HL-60 (cell line): ENCODE results near the gene TOP2A.

Source experiments
- POLR2AphosphoS5 ChIP-seq: IDR thresholded peaks from 2 replicates; pipeline ENCODE4 v1.6.1; 2012; ENCODE audit warnings: low read depth
- TF ChIP-seq, protein P1 (sequence below): IDR thresholded peaks from one replicate; pipeline ENCODE4 v1.5.1; 2011; ENCODE audit warnings: low read length, control low read depth, inconsistent platforms; ENCODE audit not compliant: insufficient read depth
- TF ChIP-seq, protein P2 (sequence below): IDR thresholded peaks from 2 replicates; pipeline ENCODE4 v1.6.1; 2012; ENCODE audit warnings: low read depth; ENCODE audit not compliant: insufficient replicate concordance

DNA sequence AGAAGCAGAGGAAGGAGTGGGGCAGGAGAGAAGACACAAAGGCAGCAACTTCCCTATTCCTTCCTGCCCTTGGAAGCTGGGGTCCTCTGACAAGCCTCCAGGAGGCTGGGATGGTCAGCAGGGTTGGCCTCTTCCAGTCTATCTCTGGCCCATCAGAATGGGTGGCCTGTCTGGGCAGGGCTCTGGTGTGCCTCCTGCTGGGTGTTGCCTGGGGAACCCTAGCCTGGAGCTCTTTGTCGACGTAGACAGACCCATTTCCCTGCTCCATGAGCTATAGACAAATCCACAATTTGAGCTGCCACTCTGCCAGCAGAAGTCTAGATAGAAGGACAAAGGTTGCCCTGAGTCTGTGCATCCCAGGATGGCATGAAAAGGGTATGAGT is 36.9 kb upstream of the TOP2A start:
- TF ChIP-seq, protein P1, sequence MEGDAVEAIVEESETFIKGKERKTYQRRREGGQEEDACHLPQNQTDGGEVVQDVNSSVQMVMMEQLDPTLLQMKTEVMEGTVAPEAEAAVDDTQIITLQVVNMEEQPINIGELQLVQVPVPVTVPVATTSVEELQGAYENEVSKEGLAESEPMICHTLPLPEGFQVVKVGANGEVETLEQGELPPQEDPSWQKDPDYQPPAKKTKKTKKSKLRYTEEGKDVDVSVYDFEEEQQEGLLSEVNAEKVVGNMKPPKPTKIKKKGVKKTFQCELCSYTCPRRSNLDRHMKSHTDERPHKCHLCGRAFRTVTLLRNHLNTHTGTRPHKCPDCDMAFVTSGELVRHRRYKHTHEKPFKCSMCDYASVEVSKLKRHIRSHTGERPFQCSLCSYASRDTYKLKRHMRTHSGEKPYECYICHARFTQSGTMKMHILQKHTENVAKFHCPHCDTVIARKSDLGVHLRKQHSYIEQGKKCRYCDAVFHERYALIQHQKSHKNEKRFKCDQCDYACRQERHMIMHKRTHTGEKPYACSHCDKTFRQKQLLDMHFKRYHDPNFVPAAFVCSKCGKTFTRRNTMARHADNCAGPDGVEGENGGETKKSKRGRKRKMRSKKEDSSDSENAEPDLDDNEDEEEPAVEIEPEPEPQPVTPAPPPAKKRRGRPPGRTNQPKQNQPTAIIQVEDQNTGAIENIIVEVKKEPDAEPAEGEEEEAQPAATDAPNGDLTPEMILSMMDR: no peak
- TF ChIP-seq POLR2AphosphoS5: no peak
- TF ChIP-seq, protein P2, sequence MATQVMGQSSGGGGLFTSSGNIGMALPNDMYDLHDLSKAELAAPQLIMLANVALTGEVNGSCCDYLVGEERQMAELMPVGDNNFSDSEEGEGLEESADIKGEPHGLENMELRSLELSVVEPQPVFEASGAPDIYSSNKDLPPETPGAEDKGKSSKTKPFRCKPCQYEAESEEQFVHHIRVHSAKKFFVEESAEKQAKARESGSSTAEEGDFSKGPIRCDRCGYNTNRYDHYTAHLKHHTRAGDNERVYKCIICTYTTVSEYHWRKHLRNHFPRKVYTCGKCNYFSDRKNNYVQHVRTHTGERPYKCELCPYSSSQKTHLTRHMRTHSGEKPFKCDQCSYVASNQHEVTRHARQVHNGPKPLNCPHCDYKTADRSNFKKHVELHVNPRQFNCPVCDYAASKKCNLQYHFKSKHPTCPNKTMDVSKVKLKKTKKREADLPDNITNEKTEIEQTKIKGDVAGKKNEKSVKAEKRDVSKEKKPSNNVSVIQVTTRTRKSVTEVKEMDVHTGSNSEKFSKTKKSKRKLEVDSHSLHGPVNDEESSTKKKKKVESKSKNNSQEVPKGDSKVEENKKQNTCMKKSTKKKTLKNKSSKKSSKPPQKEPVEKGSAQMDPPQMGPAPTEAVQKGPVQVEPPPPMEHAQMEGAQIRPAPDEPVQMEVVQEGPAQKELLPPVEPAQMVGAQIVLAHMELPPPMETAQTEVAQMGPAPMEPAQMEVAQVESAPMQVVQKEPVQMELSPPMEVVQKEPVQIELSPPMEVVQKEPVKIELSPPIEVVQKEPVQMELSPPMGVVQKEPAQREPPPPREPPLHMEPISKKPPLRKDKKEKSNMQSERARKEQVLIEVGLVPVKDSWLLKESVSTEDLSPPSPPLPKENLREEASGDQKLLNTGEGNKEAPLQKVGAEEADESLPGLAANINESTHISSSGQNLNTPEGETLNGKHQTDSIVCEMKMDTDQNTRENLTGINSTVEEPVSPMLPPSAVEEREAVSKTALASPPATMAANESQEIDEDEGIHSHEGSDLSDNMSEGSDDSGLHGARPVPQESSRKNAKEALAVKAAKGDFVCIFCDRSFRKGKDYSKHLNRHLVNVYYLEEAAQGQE: no peak
